NCI-H1105 (cell line): ENCODE data around the gene MEX3B.
"Not testable (repeated sequence)": the region's sequence is repeated elsewhere in the genome, so short reads cannot be mapped to it uniquely, and the experiment has no call there.

Experiments
- DNase-seq: peaks from one replicate; lab custom pipeline; 2025; lab: John Stamatoyannopoulos, UW

Gene MEX3B

GRCh38 chr15:82005239-82005638, 40.6 kb downstream of the MEX3B start:
- no peak for DNase-seq

- DNase-seq: no peak
Observed at GRCh38 chr15:82003916-82004315, 41.9 kb downstream of the MEX3B start.

GRCh38 chr15:81995081-81995480, 50.7 kb downstream of the MEX3B start:
- DNase-seq: not testable (repeated sequence)

GRCh38 chr15:81992523-81992922, 53.3 kb downstream of the MEX3B start:
- no peak for DNase-seq
